GM21447 (cell line): ENCODE results near the gene CTSL.
"Not testable (repeated sequence)": the region's sequence is repeated elsewhere in the genome, so short reads cannot be mapped to it uniquely, and the experiment has no call there.

Source experiments
- ATAC-seq: cut with Tn5 transposase; IDR thresholded peaks from one replicate; pipeline ENCODE4 v1.9.1; 2021; ENCODE audit not compliant: unreplicated experiment

Gene CTSL

DNA sequence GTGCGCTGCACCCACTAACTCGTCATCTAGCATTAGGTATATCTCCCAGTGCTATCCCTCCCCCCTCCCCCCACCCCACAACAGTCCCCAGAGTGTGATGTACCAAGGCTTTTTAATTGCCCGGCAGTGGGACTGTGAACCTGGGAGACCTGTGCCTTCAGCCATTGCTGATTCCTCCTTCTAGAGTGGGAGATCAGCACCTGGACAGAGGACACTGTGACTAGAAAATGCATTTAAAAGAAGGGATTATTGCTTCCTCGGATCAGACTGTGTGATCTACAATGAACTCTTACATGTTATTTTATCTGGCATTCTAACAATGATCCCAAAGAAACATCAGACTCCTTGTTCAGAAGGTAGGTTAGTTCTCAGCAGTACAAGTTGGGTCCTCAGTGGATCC is 25.9 kb downstream of the CTSL start:
- ATAC-seq, result no peak

DNA sequence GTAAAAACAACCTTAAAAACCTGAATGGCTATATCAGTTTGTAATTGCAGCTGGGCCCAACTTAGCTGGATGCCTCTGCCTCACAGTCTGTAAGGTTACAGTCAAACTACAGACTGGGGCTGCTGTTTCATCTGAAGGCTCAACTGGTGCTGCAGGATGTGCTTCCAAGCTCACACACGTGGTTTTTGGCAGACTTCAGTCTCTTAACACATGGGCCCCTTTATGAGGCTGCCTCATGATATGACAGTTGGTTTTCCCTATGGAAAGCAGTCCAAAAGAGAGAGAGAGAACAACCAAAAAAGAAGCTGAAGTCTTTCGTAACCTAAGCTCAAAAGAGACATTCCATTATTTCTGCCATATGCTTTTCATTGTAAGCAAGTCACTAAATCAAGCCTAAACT is 27.4 kb downstream of the CTSL start:
- no peak for ATAC-seq

DNA sequence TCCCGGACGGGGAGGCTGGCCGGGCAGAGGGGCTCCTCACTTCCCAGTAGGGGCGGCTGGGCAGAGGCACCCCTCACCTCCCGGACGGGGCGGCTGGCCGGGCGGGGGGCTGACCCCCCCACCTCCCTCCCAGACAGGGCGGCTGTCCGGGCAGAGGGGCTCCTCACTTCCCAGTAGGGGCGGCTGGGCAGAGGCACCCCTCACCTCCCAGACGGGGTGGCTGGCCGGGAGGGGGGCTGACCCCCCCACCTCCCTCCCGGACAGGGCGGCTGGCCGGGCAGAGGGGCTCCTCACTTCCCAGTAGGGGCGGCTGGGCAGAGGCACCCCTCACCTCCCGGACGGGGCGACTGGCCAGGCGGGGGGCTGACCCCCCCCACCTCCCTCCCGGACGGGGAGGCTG is 32.4 kb downstream of the CTSL start:
- not testable (repeated sequence) for ATAC-seq

DNA sequence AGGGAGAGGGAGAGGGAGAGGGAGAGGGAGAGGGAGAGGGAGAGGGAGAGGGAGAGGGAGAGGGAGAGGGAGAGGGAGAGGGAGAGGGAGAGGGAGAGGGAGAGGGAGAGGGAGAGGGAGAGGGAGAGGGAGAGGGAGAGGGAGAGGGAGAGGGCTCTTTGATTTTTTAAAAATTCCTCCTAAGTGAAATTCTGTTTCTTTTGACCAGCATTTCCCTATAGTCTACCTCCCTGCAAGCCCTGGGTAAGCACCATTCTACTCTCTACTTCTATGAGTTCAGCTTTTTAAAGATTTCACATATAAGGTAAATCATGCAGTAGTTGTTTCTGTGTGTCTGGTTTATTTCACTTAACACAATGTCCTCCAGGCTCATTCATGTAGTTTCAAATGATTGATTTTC is 34.1 kb downstream of the CTSL start:
- ATAC-seq, result not testable (repeated sequence)

DNA sequence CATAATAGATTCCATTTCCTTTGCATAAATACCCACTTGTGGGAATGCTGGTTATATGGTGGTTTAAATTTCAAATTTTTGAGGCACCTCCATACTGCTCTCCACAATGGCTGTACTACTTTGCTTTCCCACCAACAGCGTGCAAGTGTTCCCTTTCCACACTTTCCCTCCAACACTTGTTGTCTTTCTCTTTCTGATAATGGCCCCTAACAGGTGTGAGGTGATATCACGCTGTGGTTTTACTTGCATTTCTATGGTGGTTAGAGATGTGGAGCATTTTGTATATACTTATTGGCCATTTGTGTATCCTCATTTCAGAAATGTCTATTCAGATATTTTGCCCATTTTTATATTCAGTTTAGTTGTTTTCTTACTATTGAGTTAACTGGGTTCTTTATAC is 34.6 kb downstream of the CTSL start:
- no peak for ATAC-seq

DNA sequence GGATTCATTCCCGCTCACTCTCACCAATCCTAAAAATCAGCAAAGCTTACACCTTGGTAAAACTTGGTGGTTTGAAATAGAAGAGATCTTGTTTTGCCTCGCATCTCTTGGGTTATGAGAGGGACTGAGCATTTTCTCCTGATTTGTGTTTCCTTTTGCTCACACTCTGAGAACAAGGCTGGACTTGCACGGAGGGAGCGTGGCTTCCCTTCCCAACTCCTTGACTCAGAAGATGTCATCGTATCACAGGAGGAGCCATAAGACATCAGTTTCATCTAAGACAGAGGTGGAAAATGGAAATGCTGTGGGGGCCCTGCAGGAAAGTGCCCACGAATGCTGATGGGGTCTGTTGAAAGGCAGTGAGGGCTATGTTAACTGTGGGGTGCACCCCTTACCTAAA is 37.4 kb downstream of the CTSL start:
- no peak for ATAC-seq

DNA sequence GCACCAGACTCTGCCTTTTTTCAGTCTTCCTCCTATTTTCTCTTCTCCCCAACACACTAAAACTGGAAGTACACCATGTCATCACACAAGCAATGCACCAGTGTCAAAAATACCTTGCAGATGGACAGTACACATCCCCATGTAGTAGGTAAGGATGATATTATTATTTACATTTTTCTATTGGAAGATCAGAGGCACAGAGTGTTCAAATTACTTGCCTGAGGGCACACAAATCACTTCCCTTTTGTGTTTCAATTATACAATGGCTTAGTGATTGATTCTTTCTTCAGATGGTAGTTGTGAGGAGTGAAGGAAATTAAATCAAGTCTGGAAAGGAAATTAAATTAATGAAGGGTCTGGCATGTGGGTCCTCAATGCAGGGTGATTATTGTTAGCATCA is 39.6 kb downstream of the CTSL start:
- ATAC-seq, result no peak

DNA sequence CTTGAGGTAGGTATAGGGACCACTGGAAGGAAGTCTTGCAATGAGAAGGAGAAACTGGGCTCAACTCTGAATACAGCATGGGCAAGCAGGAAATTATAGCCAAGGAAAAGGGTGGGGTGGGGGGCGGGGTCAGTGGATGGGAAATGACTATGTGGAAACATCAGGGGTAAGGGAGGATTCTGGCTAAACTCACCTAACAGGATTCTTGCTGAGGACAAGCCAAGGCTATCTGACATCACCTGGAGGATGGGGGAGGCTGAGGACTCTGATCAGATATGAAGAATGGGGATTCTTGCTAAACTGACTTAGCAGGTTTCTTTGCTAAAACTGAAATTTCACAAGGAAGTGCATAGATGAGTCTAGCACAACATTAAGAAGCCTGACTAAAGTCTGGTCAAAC is 40.8 kb downstream of the CTSL start:
- ATAC-seq, result no peak

DNA sequence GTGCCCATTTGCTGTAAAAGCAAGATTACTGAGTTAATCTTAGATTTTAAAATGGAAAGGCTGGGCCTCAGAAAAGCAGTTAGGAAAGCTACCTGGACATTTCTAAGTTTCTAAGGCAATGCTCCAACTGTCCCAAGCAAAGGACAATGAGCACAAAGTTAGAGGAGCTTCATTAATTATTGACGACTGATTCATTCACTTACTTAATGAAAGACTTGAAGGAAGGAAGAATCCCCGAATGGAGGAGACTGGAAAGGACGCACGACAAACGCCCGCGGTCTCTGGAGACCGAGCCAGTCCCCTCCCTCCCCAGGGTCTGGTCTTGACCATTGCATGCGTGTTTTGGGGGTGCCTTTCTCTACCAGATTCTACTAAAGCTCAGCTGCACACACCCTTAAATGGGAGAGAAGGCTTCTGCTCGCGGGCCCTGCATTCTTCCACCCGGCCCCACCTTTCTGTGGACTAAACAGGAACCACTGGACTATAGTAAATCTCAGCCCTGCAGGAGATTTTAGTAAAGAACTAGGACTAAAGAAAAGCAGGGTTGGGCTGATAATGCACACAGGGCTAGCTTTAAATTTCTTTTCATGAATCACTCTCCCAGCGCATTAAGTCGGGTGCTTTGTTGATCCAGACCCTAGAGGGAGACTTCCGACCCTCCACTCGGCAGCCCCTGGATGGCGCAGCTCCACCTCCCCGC is 44.8 kb downstream of the CTSL start:
- no peak for ATAC-seq

DNA sequence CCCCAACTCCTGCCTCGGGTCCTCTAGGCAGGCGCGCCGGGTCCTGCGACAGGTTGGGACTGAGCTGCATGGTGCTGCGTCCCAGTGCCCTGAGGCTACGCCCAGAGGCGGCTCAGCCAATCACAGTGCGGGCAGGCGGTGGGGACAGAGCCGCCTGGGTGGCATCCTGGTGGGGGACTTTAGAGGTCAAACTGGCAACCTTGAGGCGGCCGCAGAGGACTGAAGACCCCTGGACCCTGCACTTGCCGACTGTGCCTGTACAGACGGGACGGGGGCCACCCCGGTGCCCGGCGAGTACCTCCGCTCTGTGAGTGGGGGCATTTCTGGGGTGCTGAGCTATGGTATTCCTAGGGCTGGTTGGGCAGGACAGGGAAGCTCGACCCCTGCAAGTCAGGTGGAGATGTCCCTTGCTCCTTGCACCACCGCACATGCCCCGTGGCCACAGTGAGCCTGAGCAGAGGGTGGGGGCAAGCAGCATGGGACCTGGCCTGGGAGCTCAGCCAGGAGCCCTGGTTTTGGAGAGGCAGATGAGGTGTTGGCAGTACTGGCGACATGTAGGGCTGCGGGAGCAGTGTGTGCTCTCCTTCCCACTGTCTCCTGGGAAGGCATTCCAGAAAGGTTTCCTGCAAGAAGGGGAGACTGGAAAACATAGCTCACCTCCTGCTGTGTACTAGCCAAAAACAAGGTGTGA is 45.5 kb downstream of the CTSL start:
- no peak for ATAC-seq

DNA sequence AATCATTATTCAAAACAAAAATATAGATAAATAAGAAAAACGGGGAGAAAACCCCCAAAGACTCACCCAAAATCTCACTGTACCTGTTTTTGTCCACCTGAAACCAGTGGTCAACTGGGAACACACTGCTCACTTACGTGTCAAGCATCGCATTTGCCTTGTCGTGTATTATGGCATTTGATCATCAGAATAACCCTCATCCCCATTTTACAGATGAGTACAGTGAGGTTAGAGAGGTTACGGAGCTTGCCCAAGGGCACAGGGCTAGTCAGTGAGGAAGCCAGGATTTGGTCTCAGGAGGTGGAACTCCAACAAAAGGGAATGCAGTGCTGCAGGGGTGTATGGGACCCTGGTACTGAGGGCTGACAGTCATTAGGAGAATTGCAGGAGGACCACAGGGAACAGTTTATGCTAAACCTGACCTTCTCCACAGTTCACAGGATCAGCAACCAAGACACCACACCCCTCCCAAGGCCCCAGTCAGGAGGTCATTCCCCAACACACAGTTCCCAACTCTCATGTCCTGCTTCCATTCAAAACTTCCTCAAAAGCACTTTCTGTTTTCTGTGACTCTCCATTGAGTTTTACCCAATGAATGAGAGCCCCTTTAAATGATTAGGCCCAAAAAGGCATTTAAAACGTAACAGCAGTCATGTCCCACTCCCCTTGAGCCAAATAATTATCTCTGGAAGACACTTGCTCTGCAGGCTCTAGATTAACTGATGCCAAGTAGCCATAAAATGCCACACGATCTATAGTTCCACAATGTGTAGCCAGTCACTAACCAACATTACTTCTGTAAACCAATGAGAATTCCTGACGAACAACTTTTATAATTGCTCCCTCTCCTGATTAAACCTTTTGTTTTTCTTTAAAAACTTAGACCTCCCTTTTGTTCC is 50.8 kb downstream of the CTSL start:
- no peak for ATAC-seq

DNA sequence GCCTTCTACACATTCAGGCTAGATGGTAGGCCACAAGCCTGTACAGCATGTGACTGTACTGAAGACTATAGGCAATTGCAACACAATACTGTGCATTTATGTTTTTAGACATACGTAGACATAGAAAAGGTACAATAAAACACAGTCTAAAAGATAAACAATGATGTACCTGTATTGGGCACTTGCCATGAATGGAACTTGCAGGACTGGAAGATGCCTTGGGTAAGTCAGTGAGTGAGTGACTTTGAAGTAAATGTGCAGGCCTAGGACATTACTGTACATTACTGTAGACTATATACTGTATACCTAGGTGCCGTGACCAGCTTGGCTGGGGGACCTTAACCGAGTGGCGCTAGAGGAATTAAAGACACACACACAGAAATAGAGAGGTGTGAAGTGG is 53.1 kb downstream of the CTSL start:
- no peak for ATAC-seq
